Ectodermal cell (in vitro differentiated cells): Measurements from ENCODE around the gene KRT4.

Experiments
- H3K27ac ChIP-seq: 2 replicates; pipeline ENCODE4 v1.7.0; 2013; ENCODE audit warnings: mild to moderate bottlenecking, low read depth, low read length; ENCODE audit not compliant: insufficient read depth, poor library complexity, severe bottlenecking
- H3K27me3 ChIP-seq: 2 replicates; pipeline ENCODE4 v1.7.0; 2013; ENCODE audit warnings: mild to moderate bottlenecking, low read length; ENCODE audit not compliant: insufficient read depth, control insufficient read depth, poor library complexity, severe bottlenecking
- H3K36me3 ChIP-seq: one replicate; pipeline ENCODE4 v1.7.0; 2013; ENCODE audit warnings: low read length; ENCODE audit not compliant: control insufficient read depth, insufficient read depth
- H3K4me1 ChIP-seq: one replicate; pipeline ENCODE4 v1.7.0; 2013; ENCODE audit warnings: low read length; ENCODE audit not compliant: control insufficient read depth, insufficient read depth
- H3K4me3 ChIP-seq: 2 replicates; pipeline ENCODE4 v1.7.0; 2013; ENCODE audit warnings: low read depth, low read length, control low read depth; ENCODE audit not compliant: insufficient read depth
- H3K9me3 ChIP-seq: 2 replicates; pipeline ENCODE4 v1.7.0; 2013; ENCODE audit warnings: mild to moderate bottlenecking, low read length, moderate library complexity; ENCODE audit not compliant: control insufficient read depth
- WGBS, 2 experiments: methylation state at CpG; one replicate each; pipeline ENCODE4 v1.1.7; 2013; ENCODE audit warnings: missing lambda C conversion rate in 2 of 2; 5-methylcytosine and 5-hydroxymethylcytosine counted together

The KRT4 gene

GRCh38 chr12:52836491-52837412 lies 22.8 kb upstream of the KRT4 start:
- no peak overlapping the region for H3K27ac ChIP-seq
- H3K4me1 ChIP-seq = peaks cover 12% of the 10 kb centered on the region
- H3K9me3 ChIP-seq = no peaks in the 10 kb centered on the region
- H3K4me3 ChIP-seq = no peak overlapping the region
- H3K27me3 ChIP-seq = no peaks in the 10 kb centered on the region
- no peaks in the 10 kb centered on the region for H3K36me3 ChIP-seq
- 90 to 92% methylated on average over 9 of the region's 9 CpGs for WGBS, 2 experiments

GRCh38 chr12:52836042-52836466 lies 22.1 kb upstream of the KRT4 start:
- Histone ChIP-seq H3K36me3 (no peaks in the 10 kb centered on the region), H3K27me3 (no peaks in the 10 kb centered on the region), H3K9me3 (no peaks in the 10 kb centered on the region), H3K4me3 (no peak overlapping the region), H3K4me1 (peaks cover 12% of the 10 kb centered on the region), H3K27ac (no peak overlapping the region)
- WGBS, 2 experiments = 91 to 93% methylated on average over 7 of the region's 7 CpGs

GRCh38 chr12:52835271-52836041 lies 21.5 kb upstream of the KRT4 start:
- no peak overlapping the region for H3K27ac ChIP-seq
- 90 to 91% methylated on average over 15 of the region's 15 CpGs for WGBS, 2 experiments
- no peaks in the 10 kb centered on the region for H3K9me3 ChIP-seq

GRCh38 chr12:52834727-52835001 lies 20.7 kb upstream of the KRT4 start:
- Histone ChIP-seq H3K4me1 (peaks cover 10% of the 10 kb centered on the region), H3K4me3 (no peak overlapping the region), H3K9me3 (no peaks in the 10 kb centered on the region), H3K36me3 (no peaks in the 10 kb centered on the region), H3K27ac (no peak overlapping the region), H3K27me3 (no peaks in the 10 kb centered on the region)
- 86 to 92% methylated on average over 4 of the region's 4 CpGs for WGBS, 2 experiments

More at GRCh38 chr12:52835271-52836041, 21.5 kb upstream of the KRT4 start:
- no peaks in the 10 kb centered on the region for H3K36me3 ChIP-seq
- H3K27me3 ChIP-seq = no peaks in the 10 kb centered on the region
- H3K4me1 ChIP-seq = peaks cover 12% of the 10 kb centered on the region
- H3K4me3 ChIP-seq = no peak overlapping the region

GRCh38 chr12:52833922-52834726 lies 20.2 kb upstream of the KRT4 start, which contains the start of gene KRT79:
Gene KRT79 (minus strand): TSS chr12:52834311. CDS start chr12:52834260, 51 bp downstream.
- Histone ChIP-seq H3K4me1 (peaks cover 5% of the 10 kb centered on the region), H3K9me3 (no peaks in the 10 kb centered on the region), H3K4me3 (no peak within 1 kb of the TSS), H3K36me3 (no peaks in the 10 kb centered on the region), H3K27me3 (no peaks in the 10 kb centered on the region), H3K27ac (no peak within 1 kb of the TSS)
- WGBS, 2 experiments = 92% methylated on average over 22 of the region's 22 CpGs

GRCh38 chr12:52832985-52833905 lies 19.3 kb upstream of the KRT4 start:
- no peaks in the 10 kb centered on the region for H3K4me1 ChIP-seq
- no peaks in the 10 kb centered on the region for H3K36me3 ChIP-seq
- no peaks in the 10 kb centered on the region for H3K9me3 ChIP-seq
- H3K27me3 ChIP-seq = no peaks in the 10 kb centered on the region
- no peak overlapping the region for H3K4me3 ChIP-seq
- no peak overlapping the region for H3K27ac ChIP-seq
- WGBS, 2 experiments = 95% methylated on average over 20 of the region's 20 CpGs

- H3K27ac ChIP-seq = no peak overlapping the region
- no peaks in the 10 kb centered on the region for H3K4me1 ChIP-seq
- H3K9me3 ChIP-seq = no peaks in the 10 kb centered on the region
- 82 to 90% methylated on average over 3 of the region's 3 CpGs for WGBS, 2 experiments
- no peaks in the 10 kb centered on the region for H3K36me3 ChIP-seq
- no peak overlapping the region for H3K4me3 ChIP-seq
- H3K27me3 ChIP-seq = no peaks in the 10 kb centered on the region
These were observed 18.5 kb upstream of the KRT4 start for GRCh38 chr12:52832451-52832850.

- no peaks in the 10 kb centered on the region for H3K36me3 ChIP-seq
- no peak overlapping the region for H3K4me3 ChIP-seq
- WGBS, 2 experiments = 94% methylated on average over 7 of the region's 7 CpGs
- no peaks in the 10 kb centered on the region for H3K27me3 ChIP-seq
- no peaks in the 10 kb centered on the region for H3K4me1 ChIP-seq
- H3K9me3 ChIP-seq = no peaks in the 10 kb centered on the region
- H3K27ac ChIP-seq = no peak overlapping the region
These were observed 17.3 kb upstream of the KRT4 start for GRCh38 chr12:52831251-52831650.

GRCh38 chr12:52829986-52830770 lies 16.3 kb upstream of the KRT4 start:
- Histone ChIP-seq H3K4me1 (no peaks in the 10 kb centered on the region), H3K4me3 (no peak overlapping the region), H3K27ac (no peak overlapping the region), H3K36me3 (no peaks in the 10 kb centered on the region), H3K9me3 (no peaks in the 10 kb centered on the region), H3K27me3 (no peaks in the 10 kb centered on the region)
- 92% methylated on average over 6 of the region's 8 CpGs for WGBS, 2 experiments
